C1 segment of cervical spinal cord (tissue), 14 donors: ENCODE data around the gene DPH6.
A peak's percentile ranks its signal among the peaks of the same experiment; 100 is the strongest.
"Not testable (repeated sequence)": the region's sequence is repeated elsewhere in the genome, so short reads cannot be mapped to it uniquely, and the experiment has no call there.

ENCODE experiments used
- DNase-seq, 14 donors: peaks; one replicate each; lab custom pipeline; 2025; lab: John Stamatoyannopoulos, UW

Gene DPH6, protein sequence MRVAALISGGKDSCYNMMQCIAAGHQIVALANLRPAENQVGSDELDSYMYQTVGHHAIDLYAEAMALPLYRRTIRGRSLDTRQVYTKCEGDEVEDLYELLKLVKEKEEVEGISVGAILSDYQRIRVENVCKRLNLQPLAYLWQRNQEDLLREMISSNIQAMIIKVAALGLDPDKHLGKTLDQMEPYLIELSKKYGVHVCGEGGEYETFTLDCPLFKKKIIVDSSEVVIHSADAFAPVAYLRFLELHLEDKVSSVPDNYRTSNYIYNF

DNA sequence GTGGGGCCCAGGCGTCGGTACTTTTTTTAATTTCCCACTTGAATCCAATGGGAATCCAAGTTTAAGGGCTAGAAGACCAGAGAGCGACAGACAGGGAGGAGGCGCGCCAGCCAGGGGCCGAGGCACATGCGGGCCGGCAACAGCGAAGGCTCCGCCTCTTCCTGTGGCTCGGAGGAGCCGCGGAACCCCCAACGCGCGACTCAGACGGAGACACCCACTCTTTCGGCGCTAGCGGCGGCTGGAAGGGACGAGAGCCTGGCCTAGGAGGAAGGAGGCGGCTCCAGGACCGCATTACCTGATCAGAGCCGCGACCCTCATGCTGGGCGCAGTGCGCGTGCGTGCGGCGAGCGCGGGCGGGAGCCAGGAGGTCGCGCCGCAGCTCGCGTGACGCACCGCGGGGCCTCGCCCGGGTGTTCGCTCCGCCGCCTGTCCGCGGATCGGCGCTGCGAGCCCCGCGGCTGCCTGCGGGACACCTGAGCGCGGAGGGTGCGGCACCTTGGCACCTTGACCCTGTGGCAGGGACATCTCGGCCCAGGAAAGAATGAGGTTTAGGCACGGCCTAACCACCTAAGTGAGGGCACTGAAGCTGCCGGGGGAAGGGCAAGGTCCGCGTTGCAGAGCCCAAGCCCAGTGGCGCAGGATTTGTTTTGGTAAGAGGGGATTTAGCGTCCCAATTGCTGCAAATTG is at the start of gene DPH6:
Gene DPH6, minus strand, starts transcription at position 342 of the 687 bp plus-strand sequence. Its CDS starts 24 bp downstream, at position 318.
- peak; percentile 33 to 90 (median 82) for DNase-seq

DNA sequence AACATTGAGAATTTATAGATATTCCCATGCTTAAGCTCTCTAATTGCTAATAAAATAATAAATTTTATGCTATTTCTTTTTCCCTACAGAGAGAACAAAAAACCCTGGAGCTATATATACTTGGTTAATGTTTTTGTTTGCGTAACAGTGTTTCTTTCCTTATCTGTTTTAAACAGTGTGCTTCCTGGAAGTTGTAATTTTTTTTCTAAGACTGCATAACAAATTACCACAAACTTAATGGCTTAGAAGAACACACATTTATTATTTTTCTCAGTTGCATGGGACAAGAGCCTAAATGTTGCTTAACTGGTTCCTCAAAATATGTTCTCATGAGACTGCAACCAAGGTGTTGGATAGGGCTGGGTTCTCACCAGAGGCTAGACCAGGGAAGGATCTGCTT is 49.7 kb upstream of the DPH6 start:
- DNase-seq: no peak

DNA sequence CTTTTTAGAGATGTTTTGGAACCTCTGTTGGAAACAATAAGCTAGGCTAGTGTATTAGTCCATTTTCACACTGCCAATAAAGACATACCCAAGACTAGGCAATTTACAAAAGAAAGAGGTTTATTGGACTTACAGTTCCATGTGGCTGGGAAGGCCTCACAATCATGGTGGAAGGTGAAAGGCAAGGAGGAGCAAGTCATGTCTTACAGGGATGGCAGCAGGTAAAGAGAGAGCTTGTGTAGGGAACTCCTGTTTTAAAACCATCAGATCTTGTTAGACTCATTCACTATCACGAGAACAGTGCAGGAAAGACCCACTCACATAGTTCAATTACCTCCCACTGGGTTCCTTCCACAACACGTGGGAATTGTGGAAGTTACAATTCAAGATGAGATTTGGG is 46.0 kb upstream of the DPH6 start:
- DNase-seq: not testable (repeated sequence)

DNA sequence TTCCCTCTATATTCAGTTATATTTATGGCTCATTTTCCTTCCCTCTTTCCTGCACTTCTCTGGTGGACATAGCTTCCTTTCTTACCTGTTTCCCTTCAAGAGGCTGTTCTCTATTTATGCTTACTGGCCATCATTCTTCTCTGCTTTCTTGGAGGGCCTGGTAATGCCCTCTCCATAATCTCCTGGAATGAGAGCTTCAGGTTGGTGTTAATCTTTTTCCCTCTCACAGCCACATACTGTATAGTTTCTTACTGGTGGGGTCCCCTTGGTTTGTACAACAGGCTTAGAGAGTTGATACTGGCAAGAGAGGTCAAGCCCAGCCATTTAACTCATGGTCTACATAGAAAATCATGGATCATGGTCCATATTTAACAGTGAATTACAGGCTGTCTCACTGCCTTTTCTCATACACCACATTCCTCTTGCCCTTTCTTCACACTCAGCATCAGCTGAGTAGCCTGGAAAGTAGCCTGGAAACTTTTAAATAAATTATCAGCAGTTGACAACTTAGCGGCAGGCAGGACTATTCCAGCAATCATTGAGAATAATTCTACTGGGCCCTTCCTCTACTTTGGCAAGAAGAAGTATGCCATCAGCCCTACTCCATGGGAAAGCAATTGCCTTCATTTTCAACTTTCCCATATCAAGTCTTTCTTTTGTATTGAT is 38.0 kb upstream of the DPH6 start:
- DNase-seq: peak in 1 of 14 donors; percentile 0

DNA sequence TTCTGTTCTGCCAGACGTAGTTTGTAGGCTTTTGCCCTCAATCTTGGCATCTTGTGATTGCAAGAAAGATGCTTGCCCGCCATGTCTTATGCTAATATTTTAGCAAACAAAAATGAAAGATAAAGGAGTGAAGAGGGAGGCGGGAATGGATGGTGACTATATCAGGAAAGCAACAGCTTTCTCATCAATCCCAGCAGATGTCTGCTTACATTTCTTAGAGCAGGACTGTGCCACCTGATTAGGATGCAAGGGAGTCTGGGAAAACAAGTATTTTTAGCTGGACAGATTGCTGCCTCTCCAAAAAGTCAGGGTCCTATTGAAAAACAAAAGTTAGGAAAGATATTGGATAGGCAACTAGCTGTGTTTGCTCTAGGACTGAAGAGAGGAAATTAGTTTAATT is 34.6 kb upstream of the DPH6 start:
- no peak for DNase-seq

DNA sequence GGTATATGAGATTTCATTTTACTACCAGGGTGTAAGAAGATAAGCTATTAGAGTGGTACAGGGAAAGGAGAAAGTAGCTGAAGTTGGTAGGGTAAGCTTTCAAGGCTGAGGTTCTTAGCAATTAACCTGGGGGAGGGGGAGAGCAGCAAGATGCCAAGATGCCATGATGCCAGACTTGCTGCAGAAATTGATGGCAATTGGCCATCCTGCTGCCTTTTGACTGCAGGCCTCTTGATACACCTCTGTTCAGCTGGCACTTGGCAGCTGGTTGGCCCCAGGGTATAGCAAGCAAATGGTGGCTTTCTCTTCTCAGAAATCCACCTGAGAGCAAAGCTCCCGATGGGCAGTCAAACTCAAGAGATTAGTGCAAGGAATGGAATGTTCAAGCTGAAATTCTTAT is 21.4 kb upstream of the DPH6 start:
- DNase-seq: no peak

DNA sequence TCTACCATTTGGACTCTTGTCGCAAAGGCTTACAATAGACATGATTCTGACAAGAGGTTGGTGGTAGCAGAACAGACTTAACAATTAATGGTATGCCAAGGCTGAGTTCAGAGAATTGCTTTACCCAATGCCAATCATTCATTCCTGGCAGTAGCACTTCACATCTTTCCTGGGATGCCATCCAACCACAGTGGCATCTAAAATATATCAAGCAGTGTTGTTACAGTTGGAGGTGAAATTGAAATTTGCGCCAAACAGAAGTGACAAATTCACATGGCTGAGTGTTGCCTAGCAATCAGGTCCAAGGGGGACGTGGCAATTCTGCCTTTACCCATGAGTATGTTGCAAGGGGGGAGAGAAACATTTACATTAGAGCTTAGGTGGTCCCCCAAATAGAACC is 21.0 kb upstream of the DPH6 start:
- no peak for DNase-seq

DNA sequence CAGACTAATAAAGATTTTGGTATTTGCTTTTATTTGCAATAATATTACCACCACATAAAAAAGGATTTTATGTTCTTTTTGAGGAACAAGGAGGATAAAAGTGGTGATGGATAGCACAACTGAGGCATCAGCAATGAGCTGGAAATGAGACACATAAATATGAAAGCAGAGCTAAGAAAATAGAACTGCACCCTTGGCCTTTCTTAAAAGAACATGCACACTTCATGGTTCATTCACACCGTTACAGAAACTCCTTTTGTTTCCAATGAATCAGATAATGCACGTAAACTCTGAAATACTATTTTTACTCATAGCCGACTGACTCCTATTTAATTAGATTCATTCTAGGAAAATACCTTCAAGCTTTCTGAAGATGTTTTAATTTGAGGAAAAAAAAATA is 19.9 kb upstream of the DPH6 start:
- no peak for DNase-seq

DNA sequence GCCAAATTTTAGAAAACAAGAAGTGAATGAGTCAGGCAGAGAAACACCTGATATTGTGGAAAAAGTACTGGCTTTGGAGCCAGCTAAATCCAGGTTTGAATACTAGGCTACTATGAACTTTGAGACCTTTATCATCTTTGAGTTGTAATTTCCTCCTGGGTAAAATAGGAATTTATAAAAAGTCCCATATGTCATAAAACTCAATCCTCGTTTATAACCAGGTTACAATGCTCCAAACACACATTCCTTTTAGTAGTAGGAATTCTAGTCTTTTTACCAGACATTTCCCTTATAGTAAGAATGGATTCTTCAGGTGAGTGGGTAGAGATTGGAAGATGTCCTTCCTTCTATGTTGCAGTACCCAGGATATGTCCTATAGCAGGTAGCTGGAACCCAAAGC is 16.7 kb upstream of the DPH6 start:
- DNase-seq: no peak

DNA sequence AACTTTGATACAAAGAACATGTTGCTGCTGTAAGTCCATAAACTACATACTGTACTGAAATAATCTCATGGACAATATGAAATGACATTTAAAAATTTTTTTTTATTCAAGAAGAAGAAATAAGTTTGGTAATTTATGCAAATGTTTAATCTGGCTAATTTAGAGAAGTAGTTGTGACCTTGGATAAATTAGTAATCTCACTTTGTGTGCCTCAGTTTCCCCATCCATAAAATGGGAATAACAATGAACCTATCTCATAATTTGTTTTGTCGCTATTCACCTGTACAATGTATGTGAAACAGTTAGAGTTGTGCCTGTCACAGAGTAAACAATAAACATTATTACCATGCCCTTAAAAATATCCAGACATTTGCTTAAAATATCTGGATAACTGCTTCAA is 15.3 kb upstream of the DPH6 start:
- no peak for DNase-seq

DNA sequence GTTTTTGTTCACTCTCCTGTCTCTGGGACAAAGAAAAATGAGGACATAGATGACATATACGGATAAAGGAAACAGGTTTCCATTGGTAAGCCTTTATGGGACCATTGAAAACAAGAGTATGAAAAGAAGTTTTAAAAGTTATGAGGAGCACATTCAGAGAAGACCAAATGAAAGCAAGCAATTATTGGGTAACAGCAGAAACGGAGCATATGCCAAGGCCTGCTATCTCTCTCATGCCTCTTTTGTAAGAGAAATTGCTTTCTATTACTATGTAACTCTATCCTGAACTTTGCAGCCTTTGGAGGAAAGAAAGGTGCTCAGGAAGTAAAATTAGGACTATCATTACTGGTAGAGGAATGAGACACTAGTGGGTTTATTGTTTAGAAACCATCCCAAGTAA is 14.9 kb upstream of the DPH6 start:
- DNase-seq: no peak

DNA sequence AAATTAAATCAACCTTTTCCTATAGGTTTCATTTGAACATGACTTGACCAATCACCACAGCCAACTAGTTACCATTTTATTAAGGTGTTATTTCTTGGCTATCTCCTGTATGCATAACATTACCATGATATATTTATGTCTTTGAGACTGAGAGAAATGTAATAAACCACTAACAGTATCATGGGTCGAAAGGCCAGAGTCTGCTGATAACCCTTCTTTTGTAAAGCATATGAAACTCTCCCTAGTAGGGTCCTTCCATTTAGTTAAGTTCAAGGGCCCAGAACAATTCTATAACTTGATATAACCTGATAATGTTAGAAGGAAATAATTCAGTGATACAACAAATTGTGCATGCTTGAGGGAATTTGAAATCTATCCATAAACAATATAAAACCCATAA is 14.3 kb upstream of the DPH6 start:
- DNase-seq: no peak

DNA sequence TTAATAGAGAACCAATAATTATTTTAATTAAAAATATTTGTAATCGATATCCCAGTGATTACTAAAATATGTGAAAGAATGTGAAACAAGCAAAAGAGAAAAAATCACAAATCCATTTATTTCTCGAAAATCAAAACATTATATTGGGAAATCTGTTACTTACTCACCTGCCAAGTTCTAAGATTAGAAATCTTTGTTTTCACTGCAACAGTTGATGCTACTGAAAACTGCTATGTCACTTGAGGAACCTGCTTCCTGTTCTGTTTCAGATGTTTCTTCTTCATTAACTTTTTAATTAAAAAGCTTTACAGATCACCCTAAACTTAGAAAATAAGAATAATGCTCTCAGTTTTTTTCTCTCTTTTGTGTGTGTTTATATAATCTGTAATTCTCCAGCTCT is 13.7 kb upstream of the DPH6 start:
- DNase-seq: no peak

DNA sequence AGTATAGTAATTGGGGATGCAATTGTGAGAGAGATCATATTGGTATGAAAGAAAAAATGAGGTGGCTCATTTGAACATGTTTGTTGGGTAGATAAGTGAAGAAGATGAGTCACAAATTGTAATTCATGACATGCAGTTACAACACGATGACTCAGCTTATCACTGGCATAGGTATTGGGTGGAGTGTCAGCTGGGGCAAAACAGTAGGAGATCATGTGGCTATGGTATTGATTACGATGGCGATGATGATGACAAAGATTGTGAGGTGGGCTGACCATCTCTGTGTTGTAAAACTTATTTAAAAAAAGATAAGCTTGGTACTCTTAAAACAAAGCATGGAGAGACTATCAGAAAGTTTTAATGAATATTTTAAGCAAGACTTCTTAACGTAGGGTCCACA is 11.6 kb upstream of the DPH6 start:
- no peak for DNase-seq

DNA sequence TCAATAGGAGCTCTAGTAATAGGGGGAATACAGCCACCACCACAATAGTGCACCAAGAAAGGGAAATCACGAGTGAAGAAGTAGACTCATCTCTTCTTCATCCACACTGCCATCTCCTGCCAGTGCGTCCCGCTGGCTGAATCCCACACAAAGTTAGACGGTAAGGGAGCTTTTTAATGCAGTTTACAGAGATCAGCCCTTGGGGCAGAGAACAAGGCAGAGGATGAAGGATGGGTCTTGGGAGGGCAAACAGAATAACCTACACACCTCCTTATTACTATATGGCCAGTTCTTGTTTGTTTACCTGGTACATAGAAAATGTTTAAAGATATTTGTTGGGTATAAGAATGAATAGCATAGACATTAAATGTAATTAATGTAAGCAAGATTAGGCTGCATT is 11.0 kb upstream of the DPH6 start:
- DNase-seq: no peak

DNA sequence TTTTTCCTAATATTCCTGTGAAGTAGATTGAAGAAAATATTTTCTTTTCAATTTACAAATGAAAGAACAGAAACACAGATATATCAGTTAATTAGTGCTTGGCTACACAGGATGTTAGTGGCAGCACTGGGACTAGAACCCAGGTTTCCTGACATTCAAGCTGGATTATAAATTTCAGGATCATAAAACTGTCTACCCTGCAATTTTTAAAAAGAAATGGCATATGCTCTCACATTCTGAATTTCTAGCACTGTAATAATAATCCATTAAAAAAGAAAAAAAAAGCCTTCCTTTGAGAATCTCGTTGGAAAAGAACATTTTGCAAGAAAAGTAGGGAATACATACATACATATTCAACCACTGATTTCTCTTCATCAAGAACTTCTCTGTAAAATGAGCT is 9.3 kb upstream of the DPH6 start:
- DNase-seq: no peak

DNA sequence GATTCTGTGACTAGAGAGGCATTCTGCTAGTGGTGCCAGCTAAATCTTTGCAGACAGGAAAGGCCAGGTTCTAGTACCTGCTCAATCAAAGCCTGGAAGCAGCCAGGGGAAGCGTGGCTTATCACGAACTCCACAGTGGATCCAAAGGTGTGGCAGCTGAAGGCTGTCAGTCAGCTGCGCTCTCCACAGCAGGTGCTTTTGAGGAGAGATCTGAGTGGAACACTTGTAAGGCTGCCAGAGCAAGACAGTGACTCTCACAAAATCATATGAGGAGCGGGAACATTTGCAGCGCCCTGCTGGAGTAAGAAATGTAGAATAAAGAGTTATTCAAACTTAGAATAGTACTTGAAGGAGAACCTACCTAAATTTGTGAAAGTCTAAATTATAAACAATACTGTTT is 5.0 kb upstream of the DPH6 start:
- no peak for DNase-seq

DNA sequence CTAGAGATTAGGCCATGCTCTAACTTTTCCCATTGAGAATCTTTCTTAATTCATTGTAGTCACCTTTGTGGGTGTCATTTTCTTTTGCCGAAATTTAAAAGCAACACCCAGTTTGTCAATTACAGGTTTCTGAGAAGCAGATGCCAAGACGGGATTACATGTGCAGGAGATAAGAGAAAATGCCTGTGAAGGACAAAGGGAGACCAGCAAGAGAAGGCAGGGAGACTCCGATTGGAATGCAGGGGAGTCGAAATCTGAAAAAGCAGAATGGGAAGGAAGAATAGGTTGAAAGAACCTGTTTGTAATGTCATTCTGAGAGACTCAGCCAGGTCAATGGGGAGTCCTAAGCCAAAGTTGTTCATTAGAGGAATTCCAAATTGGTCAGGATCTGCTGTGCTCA is 3.6 kb upstream of the DPH6 start:
- no peak for DNase-seq

DNA sequence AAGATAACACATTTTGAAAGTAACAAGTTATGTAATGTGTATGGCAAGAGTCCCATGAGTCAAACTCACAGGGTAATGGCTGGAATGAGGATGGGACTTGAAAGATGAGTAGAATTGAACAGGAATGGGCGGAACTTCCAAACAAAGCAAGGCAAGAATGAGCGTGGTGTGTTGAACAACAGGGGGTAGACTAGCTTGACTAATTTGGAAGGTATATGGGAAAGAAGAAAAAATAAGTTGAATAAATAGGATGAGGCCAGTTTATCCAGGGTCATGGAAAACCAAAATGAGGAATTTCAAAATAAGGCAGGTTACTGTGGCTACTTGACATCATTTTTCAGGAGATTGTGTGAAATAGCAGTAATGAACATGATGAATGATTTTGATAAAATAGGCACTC is 2.5 kb upstream of the DPH6 start:
- no peak for DNase-seq

DNA sequence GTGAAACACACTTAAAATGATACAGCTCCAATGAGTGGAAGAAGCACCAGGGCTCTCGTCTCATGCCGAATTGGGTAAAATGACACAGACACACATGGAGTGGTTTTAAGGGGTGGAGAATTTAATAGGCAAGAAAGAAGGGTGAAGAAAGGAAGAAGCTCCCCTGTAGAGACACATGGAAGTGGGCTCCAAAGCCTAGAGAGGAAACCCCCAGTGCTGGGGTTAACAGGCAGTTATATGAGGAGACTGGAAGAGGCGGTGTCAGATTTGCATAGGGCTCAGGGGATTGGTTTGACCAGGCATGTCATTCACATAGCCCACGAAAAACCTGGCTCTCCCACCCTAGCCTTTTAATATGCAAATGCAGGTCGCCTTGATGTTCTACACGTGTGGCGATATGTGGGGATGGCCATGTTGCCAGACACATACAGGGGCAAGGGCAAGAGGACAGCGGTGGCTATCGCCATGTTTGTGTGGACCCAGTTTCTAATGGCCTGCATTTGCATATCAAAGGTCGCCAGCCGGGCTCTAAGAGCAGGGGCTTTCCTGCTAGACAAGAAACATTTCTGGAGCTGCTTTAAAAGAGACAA is 1.9 kb upstream of the DPH6 start:
- peak in 1 of 14 donors; percentile 11 for DNase-seq

DNA sequence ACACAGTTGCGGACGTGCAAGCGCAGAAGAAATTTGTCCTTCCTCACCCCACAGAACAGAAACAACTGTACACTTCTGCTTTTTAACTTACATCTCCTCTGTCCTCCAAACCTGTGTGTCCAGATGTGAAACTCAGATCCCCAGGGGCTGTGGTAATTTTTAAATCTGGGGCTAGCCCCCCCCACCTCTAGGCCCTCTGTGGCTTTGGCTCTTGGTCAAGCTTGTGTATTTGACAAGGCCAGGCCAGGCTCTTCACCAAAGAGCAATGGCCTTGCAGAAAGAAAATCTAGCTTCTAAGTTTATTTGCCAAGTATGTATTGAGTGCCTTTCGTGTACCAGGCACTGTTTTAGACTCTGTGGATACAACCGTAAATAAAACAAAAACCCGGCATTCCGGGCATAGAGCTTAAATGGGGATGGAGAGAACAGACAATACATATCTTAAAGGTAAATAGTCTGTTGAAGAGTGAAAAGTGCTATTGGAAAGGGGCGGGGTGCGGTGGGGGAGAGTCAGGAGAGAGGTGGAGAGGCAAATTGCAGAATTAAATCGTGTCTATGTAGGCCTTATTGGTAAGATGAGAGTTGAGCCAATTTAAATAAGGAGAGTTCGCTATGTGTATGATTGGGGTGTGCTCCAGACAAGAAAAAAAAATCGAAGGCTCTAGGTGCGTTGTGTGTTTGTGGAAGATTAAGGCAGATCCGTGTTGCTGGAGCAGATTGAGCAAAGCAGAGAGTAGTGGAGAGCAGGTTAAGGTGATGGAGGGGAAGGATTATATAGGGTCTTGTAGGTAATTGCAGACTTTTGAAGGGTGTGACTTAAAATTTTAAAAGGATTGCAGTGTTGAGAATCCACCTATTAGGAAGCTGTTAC is 781 bp upstream of the DPH6 start:
- peak in 1 of 14 donors; percentile 26 for DNase-seq
